ENCODE measurements around the gene SH3TC1. TPM values are rescaled to one million over a fixed set of nuclear protein-coding genes. Genes with fewer than 3 reads are reported as not detected.
A peak's percentile ranks its signal among the peaks of the same experiment; 100 is the strongest.

SH3TC1 gene
- total and polyA plus RNA-seq, 2 of the 13 experiments (the other 11 are each of a cell fraction or from before 2014, with no cell fraction given): 14.9 to 21.8 TPM

DNA sequence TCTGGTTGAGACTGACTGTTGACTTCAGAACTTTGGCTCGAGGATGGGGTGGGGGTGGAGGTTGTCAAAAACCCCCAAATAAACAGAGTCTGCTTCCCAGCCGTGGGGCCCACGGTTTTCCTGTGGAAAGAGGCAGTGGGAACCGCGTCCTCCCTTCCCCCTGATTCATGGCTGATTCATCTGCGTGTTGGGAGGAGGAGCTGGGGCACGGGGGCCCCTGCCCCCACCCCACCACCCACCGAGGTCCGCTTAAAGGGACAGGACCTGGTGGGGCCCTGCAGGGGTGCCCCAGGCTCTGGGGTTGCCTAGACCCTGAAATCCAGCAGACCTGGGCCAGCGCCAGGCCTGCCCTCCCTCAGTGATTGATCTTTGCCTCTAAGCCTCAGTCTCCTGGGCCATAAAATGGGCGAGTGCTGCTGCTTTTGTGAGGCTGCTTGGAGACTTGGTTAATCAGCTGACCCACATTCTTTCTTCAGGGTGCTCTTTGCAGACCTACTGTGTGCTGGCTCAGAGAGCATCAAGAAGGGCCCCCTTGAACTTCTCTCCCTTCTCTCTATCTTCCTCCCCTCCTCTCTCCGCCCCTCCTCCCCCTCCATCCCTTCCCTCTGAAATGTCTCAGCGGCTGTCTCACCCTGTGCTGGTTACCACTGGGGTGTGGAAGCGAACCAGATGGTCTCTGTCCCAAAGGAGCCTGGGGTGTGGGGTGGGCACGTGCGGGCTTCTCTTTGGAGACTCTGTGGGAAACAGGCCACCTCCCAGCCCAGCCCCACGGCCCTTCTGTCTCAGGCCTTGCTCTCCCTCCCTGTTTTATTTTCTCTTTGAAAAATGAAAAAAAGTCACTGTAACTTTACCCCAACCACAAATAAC lies 79.6 kb downstream of the SH3TC1 start:
- no peaks in the 10 kb centered on the region for H3K9me3 ChIP-seq (ENCODE audit: low read length)
- no peaks in the 10 kb centered on the region for H3K36me3 ChIP-seq (replicated peaks in 1 of 2; ENCODE audit: control insufficient read depth in 1 of 2, insufficient read depth in 2 of 2, low read length in 2 of 2)
- FAIRE-seq (no peak), ATAC-seq (no peak), DNase-seq (ENCODE audit: low spot score) (no peak)
- intact Hi-C loops (cut with micrococcal nuclease; ENCODE audit: unreplicated experiment): no loop called here
- TF ChIP-seq ETV5 (CRISPR knock-in tag; IDR thresholded peaks at IDR 0.05; ENCODE audit: borderline replicate concordance): no peak
- TF ChIP-seq ZNF629 (CRISPR knock-in tag; conservative IDR thresholded peaks at IDR 0.05): peak; percentile 85
- ChIA-PET CTCF (ENCODE audit: low intra/inter-chr PET ratio, low total read pairs) (no interaction called here), POLR2A (no interaction called here)
- no peaks in the 10 kb centered on the region for H3K79me2 ChIP-seq (ENCODE audit: insufficient read depth, low read length)
- no peak overlapping the region for H3K9ac ChIP-seq (ENCODE audit: insufficient read depth, low read depth, low read length)
- no peak overlapping the region for H2AFZ ChIP-seq (ENCODE audit: low read length)
- no peak overlapping the region for H3K4me3 ChIP-seq (replicated peaks in 1 of 3; ENCODE audit: insufficient read depth in 1 of 3, low read depth in 2 of 3, low read length in 3 of 3)
- WGBS (ENCODE audit: low lambda C conversion rate): 31% methylated on average over 9 of the region's 17 CpGs
- H3K4me2 ChIP-seq (ENCODE audit: low read depth, low read length): no peak overlapping the region
- in situ Hi-C loops (cut with HindIII; ENCODE audit: extremely low pct_ligation_motif_present, low pct_unique_long_range_greater_than_20kb): no loop called here
- no peaks in the 10 kb centered on the region for H3K4me1 ChIP-seq (ENCODE audit: insufficient read depth, low read length)
- no peaks in the 10 kb centered on the region for H4K20me1 ChIP-seq (ENCODE audit: insufficient read depth, low read length)
- BruUV-seq (replicated peaks): no TSS peak
- H3K27ac ChIP-seq (ENCODE audit: extremely low read length, insufficient read depth, low read length): no peak overlapping the region
- H3K27me3 ChIP-seq (ENCODE audit: control insufficient read depth in 1 of 2, insufficient read depth in 2 of 2, low read length in 2 of 2): peaks cover 15 to 77% of the 10 kb centered on the region in 2 experiments

- in situ Hi-C loops (cut with HindIII; ENCODE audit: extremely low pct_ligation_motif_present, low pct_unique_long_range_greater_than_20kb): no loop called here
- Histone ChIP-seq H3K36me3 (replicated peaks in 1 of 2; ENCODE audit: control insufficient read depth in 1 of 2, insufficient read depth in 2 of 2, low read length in 2 of 2) (no peaks in the 10 kb centered on the region), H3K27me3 (ENCODE audit: control insufficient read depth in 1 of 2, insufficient read depth in 2 of 2, low read length in 2 of 2) (peaks cover 17 to 80% of the 10 kb centered on the region in 2 experiments), H2AFZ (ENCODE audit: low read length) (no peak overlapping the region), H3K4me1 (ENCODE audit: insufficient read depth, low read length) (no peaks in the 10 kb centered on the region), H3K9me3 (ENCODE audit: low read length) (no peaks in the 10 kb centered on the region), H3K27ac (ENCODE audit: extremely low read length, insufficient read depth, low read length) (no peak overlapping the region), H3K4me2 (ENCODE audit: low read depth, low read length) (no peak overlapping the region), H3K79me2 (ENCODE audit: insufficient read depth, low read length) (no peaks in the 10 kb centered on the region), H3K4me3 (replicated peaks in 1 of 3; ENCODE audit: insufficient read depth in 1 of 3, low read depth in 2 of 3, low read length in 3 of 3) (no peak overlapping the region), H3K9ac (ENCODE audit: insufficient read depth, low read depth, low read length) (no peak overlapping the region), H4K20me1 (ENCODE audit: insufficient read depth, low read length) (no peaks in the 10 kb centered on the region)
- BruUV-seq (replicated peaks): no TSS peak
- DNase-seq (ENCODE audit: low spot score): no peak
- no peak for ATAC-seq
- ChIA-PET CTCF (ENCODE audit: low intra/inter-chr PET ratio, low total read pairs) (no interaction called here), POLR2A (no interaction called here)
- TF ChIP-seq NFAT5 (CRISPR knock-in tag; IDR thresholded peaks at IDR 0.05): no peak
- 42% methylated on average over 14 of the region's 22 CpGs for WGBS (ENCODE audit: low lambda C conversion rate)
- intact Hi-C loops (cut with micrococcal nuclease; ENCODE audit: unreplicated experiment): no loop called here
- FAIRE-seq: no peak
Observed at GRCh38 chr4:8279321-8280157, 80.4 kb downstream of the SH3TC1 start.

Measured in HepG2 (cell line).